Measurements from ENCODE around the gene TFDP1.

- TF ChIP-seq EZH2phosphoT487 (IDR thresholded peaks at IDR 0.05; ENCODE audit: insufficient read depth, low read depth), result no peak
- TF ChIP-seq EZH2 (IDR thresholded peaks at IDR 0.05; ENCODE audit: insufficient read depth, poor library complexity, severe bottlenecking), result no peak
Observed at GRCh38 chr13:113628291-113629270, 44.0 kb downstream of the TFDP1 start.
